ENCODE results near the gene HOMER1. TPM values are rescaled to one million over a fixed set of nuclear protein-coding genes. Genes with fewer than 3 reads are reported as not detected.

HOMER1 gene
- total and polyA plus RNA-seq, 2 of the 4 experiments (the other 2 are of a cell fraction), result 1.9 to 6.8 TPM

DNA sequence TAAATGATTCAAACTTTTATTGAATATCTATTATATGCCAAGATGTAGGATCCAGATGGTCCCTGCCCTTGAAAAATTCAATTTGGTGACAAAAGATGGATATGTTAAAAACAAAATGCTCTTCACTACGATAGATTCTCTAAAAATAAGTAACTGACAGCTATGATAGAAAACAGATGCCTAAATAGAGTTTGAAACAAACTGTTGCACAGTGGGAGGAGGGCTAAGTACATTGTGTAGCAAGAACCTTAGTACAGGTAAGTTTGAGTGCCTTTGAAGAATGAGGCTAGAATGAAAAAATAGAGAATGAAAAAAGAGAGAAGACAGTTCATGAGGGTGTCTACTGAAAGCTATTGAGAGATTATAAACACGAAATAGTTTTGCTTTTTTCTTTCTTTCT, 54.3 kb downstream of the HOMER1 start:
- intact Hi-C loops (cut with micrococcal nuclease), result loop anchor here (5.0 kb wide), 1 partner anchor 222 kb away; the partner anchor contains the start of gene JMY
- CTCF ChIA-PET, result interaction anchor here (0.8 to 1.4 kb wide), 2 partner anchors 259 to 326 kb away, joined by 3 to 4 read pairs; no protein-coding TSS in a partner anchor
- in situ Hi-C loops (cut with MboI; ENCODE audit: low sequenced_read_pairs), result loop anchor here (10.0 kb wide), 1 partner anchor 435 kb away; no protein-coding TSS in a partner anchor

More for the DNA sequence above, 54.3 kb downstream of the HOMER1 start:
- Histone ChIP-seq H2AK9ac (replicated peaks; ENCODE audit: low read depth, low read length, poor library complexity) (no peak overlapping the region), H4K8ac (ENCODE audit: low read depth in 2 of 2, low read length in 2 of 2) (no peak overlapping the region), H2BK120ac (ENCODE audit: low read depth, low read length) (no peak overlapping the region), H3K14ac (replicated peaks; ENCODE audit: low read depth, low read length) (no peak overlapping the region), H3K4ac (ENCODE audit: low read depth, low read length) (no peak overlapping the region), H2BK15ac (ENCODE audit: low read depth, low read length) (no peak overlapping the region), H3K4me2 (ENCODE audit: low read depth, low read length) (no peak overlapping the region), H3K9ac (ENCODE audit: low read depth, low read length) (no peak overlapping the region), H2BK5ac (ENCODE audit: low read depth, low read length, poor library complexity, severe bottlenecking) (no peak overlapping the region), H3K18ac (ENCODE audit: low read depth, low read length) (no peak overlapping the region), H3K9me1 (ENCODE audit: insufficient read depth, low read length) (no peaks in the 10 kb centered on the region), H3K27me3 (ENCODE audit: control insufficient read depth, insufficient read depth, low read length) (no peaks in the 10 kb centered on the region), H4K91ac (ENCODE audit: insufficient read depth, low read depth, low read length) (no peak overlapping the region), H2BK20ac (ENCODE audit: low read depth, low read length) (no peak overlapping the region), H2AFZ (replicated peaks; ENCODE audit: low read length, poor library complexity) (no peak overlapping the region), H3K36me3 (ENCODE audit: control insufficient read depth, insufficient read depth, low read length) (peaks cover 2% of the 10 kb centered on the region; the same call in 1 of the 2 replicates), H3K23ac (ENCODE audit: low read depth, low read length) (no peak overlapping the region), H3K56ac (ENCODE audit: extremely low read depth, insufficient read depth, low read length) (no peak overlapping the region), H3K4me1 (ENCODE audit: control insufficient read depth, insufficient read depth, low read length) (no peaks in the 10 kb centered on the region), H3K9me3 (ENCODE audit: control insufficient read depth, insufficient read depth, low read length) (no peaks in the 10 kb centered on the region), H3K27ac (ENCODE audit: insufficient read depth, low read length) (no peak overlapping the region), H3K4me3 (ENCODE audit: insufficient read depth, low read depth, low read length) (no peak overlapping the region), H2AK5ac (ENCODE audit: low read depth, low read length) (no peak overlapping the region), H3K79me1 (ENCODE audit: low read depth in 1 of 2, low read length in 2 of 2) (0 out of 4 replicates have a peak, but pooled peaks cover 3 to 4% of the 10 kb centered on the region in 2 experiments), H4K5ac (ENCODE audit: low read depth, low read length) (no peak overlapping the region), H4K20me1 (ENCODE audit: insufficient read depth, low read length) (no peaks in the 10 kb centered on the region)
- DNase-seq (no peak), ATAC-seq (ENCODE audit: low read depth) (no peak)
- POLR2A ChIA-PET (ENCODE audit: unreplicated experiment), result interaction anchor here (0.6 kb wide), 1 partner anchor 435 kb away, joined by 3 read pairs; no protein-coding TSS in a partner anchor
- TF ChIP-seq POLR2A (IDR thresholded peaks at IDR 0.05; ENCODE audit: low read depth, low read length), result no peak
- TF ChIP-seq MXI1 (IDR thresholded peaks at IDR 0.05; ENCODE audit: borderline replicate concordance, low read depth, low read length), result no peak
- TF ChIP-seq RFX5 (IDR thresholded peaks at IDR 0.05; ENCODE audit: low read depth, low read length), result no peak
- TF ChIP-seq FOS (IDR thresholded peaks at IDR 0.05; ENCODE audit: low read depth, low read length), result no peak
- TF ChIP-seq, protein P1, sequence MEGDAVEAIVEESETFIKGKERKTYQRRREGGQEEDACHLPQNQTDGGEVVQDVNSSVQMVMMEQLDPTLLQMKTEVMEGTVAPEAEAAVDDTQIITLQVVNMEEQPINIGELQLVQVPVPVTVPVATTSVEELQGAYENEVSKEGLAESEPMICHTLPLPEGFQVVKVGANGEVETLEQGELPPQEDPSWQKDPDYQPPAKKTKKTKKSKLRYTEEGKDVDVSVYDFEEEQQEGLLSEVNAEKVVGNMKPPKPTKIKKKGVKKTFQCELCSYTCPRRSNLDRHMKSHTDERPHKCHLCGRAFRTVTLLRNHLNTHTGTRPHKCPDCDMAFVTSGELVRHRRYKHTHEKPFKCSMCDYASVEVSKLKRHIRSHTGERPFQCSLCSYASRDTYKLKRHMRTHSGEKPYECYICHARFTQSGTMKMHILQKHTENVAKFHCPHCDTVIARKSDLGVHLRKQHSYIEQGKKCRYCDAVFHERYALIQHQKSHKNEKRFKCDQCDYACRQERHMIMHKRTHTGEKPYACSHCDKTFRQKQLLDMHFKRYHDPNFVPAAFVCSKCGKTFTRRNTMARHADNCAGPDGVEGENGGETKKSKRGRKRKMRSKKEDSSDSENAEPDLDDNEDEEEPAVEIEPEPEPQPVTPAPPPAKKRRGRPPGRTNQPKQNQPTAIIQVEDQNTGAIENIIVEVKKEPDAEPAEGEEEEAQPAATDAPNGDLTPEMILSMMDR (conservative IDR thresholded peaks at IDR 0.05; ENCODE audit: low read depth, low read length), result no peak
- TF ChIP-seq MAZ (IDR thresholded peaks at IDR 0.05; ENCODE audit: borderline replicate concordance, low read depth, low read length), result no peak
- TF ChIP-seq NFE2L2 (IDR thresholded peaks at IDR 0.05; ENCODE audit: low read depth, low read length), result no peak
- TF ChIP-seq BHLHE40 (IDR thresholded peaks at IDR 0.05; ENCODE audit: low read depth, low read length), result no peak
- TF ChIP-seq CHD1 (IDR thresholded peaks at IDR 0.05; ENCODE audit: low read depth, low read length), result no peak
- no peak for TF ChIP-seq RCOR1 (IDR thresholded peaks at IDR 0.05; ENCODE audit: insufficient replicate concordance, low read length)
- TF ChIP-seq SMC3 (IDR thresholded peaks at IDR 0.05; ENCODE audit: low read depth, low read length), result no peak
- TF ChIP-seq, protein P2, sequence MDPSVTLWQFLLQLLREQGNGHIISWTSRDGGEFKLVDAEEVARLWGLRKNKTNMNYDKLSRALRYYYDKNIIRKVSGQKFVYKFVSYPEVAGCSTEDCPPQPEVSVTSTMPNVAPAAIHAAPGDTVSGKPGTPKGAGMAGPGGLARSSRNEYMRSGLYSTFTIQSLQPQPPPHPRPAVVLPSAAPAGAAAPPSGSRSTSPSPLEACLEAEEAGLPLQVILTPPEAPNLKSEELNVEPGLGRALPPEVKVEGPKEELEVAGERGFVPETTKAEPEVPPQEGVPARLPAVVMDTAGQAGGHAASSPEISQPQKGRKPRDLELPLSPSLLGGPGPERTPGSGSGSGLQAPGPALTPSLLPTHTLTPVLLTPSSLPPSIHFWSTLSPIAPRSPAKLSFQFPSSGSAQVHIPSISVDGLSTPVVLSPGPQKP (IDR thresholded peaks at IDR 0.05; ENCODE audit: borderline replicate concordance, low read depth, low read length), result no peak
- TF ChIP-seq, protein P3, sequence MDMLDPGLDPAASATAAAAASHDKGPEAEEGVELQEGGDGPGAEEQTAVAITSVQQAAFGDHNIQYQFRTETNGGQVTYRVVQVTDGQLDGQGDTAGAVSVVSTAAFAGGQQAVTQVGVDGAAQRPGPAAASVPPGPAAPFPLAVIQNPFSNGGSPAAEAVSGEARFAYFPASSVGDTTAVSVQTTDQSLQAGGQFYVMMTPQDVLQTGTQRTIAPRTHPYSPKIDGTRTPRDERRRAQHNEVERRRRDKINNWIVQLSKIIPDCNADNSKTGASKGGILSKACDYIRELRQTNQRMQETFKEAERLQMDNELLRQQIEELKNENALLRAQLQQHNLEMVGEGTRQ (IDR thresholded peaks at IDR 0.05; ENCODE audit: low read depth, low read length), result no peak
- BruUV-seq (replicated peaks), result no TSS peak
- no CpG with 5 or more reads among the region's 2 CpGs for WGBS, 2 experiments (ENCODE audit: extremely low coverage in 2 of 2, insufficient read length in 1 of 2)
- dilution Hi-C loops (cut with HindIII; ENCODE audit: low sequenced_read_pairs, unreplicated experiment), result no loop called here
